Smooth muscle cell (in vitro differentiated cells): Measurements from ENCODE around the gene THBS3. TPM values are rescaled to one million over a fixed set of nuclear protein-coding genes. Genes with fewer than 3 reads are reported as not detected.
"Not testable (repeated sequence)": the region's sequence is repeated elsewhere in the genome, so short reads cannot be mapped to it uniquely, and the experiment has no call there.

ENCODE experiments used
- DNase-seq: peaks from one replicate; lab custom pipeline; 2025; ENCODE audit not compliant: unreplicated experiment; lab: John Stamatoyannopoulos, UW
- H2AFZ ChIP-seq: fragments of 200-600 bp; sonication (generic); 2 replicates; pipeline ENCODE4 v1.6.0; 2016; ENCODE audit warnings: antibody characterized with exemption, low read depth, mild to moderate bottlenecking
- H3F3A ChIP-seq: fragments of 200-600 bp; sonication (generic); 2 replicates; pipeline ENCODE4 v1.6.0; 2017; ENCODE audit warnings: antibody characterized with exemption, low read depth
- H3K27ac ChIP-seq: fragments of 200-600 bp; sonication (generic); 2 replicates; pipeline ENCODE4 v1.5.1; 2016; ENCODE audit warnings: low read depth, mild to moderate bottlenecking
- H3K27me3 ChIP-seq: fragments of 200-600 bp; sonication (generic); 2 replicates; pipeline ENCODE4 v1.6.1; 2016; ENCODE audit warnings: low read depth, mild to moderate bottlenecking
- H3K36me3 ChIP-seq: fragments of 200-600 bp; sonication (generic); 2 replicates; pipeline ENCODE4 v1.5.1; 2016; ENCODE audit warnings: low read depth
- H3K4me1 ChIP-seq: fragments of 200-600 bp; sonication (generic); 2 replicates; pipeline ENCODE4 v1.5.1; 2016; ENCODE audit warnings: low read depth
- H3K4me2 ChIP-seq: fragments of 200-600 bp; sonication (generic); 2 replicates; pipeline ENCODE4 v1.6.0; 2016; ENCODE audit warnings: mild to moderate bottlenecking
- H3K4me3 ChIP-seq: fragments of 200-600 bp; sonication (generic); 2 replicates; pipeline ENCODE4 v1.5.1; 2016; ENCODE audit warnings: mild to moderate bottlenecking
- H3K79me2 ChIP-seq: fragments of 200-600 bp; sonication (generic); 2 replicates; pipeline ENCODE4 v1.6.0; 2016; ENCODE audit warnings: low read depth, mild to moderate bottlenecking
- H3K9ac ChIP-seq: fragments of 200-600 bp; sonication (generic); 2 replicates; pipeline ENCODE4 v1.6.0; 2016; ENCODE audit warnings: low read depth
- H3K9me3 ChIP-seq: fragments of 200-600 bp; sonication (generic); replicated peaks from 2 replicates; pipeline ENCODE4 v1.5.1; 2016; ENCODE audit warnings: low read depth
- H4K20me1 ChIP-seq: fragments of 200-600 bp; sonication (generic); 2 replicates; pipeline ENCODE4 v1.6.0; 2016; ENCODE audit warnings: low read depth
- WGBS: methylation state at CpG from one replicate; pipeline ENCODE4 v1.1.7; 2016; ENCODE audit warnings: low lambda C conversion rate; 5-methylcytosine and 5-hydroxymethylcytosine counted together
- polyA plus RNA-seq: library from polyadenylated mRNA; unstranded; fragments of >200 nt; fragmentation: Nextera tagmentation; extraction: Ambion mirVana; gene quantifications from 2 replicates; pipeline ENCODE4 v1.2.1, GENCODE V29; 2016
- total RNA-seq: library from RNA; depleted of rRNA; stranded (reverse); fragments of >200 nt; gene quantifications from 2 replicates; pipeline ENCODE4 v1.2.3, GENCODE V29; 2014
- TF ChIP-seq, protein P1 (sequence below): fragments of 200-600 bp; sonication (generic); IDR thresholded peaks from 2 replicates; pipeline ENCODE4 v1.5.1; 2017; ENCODE audit warnings: borderline replicate concordance, mild to moderate bottlenecking, antibody characterized with exemption; ENCODE audit not compliant: insufficient read depth, poor library complexity, severe bottlenecking

The THBS3 gene
- total and polyA plus RNA-seq, 2 experiments from 2014 or later: 20.1 to 28.5 TPM

DNA sequence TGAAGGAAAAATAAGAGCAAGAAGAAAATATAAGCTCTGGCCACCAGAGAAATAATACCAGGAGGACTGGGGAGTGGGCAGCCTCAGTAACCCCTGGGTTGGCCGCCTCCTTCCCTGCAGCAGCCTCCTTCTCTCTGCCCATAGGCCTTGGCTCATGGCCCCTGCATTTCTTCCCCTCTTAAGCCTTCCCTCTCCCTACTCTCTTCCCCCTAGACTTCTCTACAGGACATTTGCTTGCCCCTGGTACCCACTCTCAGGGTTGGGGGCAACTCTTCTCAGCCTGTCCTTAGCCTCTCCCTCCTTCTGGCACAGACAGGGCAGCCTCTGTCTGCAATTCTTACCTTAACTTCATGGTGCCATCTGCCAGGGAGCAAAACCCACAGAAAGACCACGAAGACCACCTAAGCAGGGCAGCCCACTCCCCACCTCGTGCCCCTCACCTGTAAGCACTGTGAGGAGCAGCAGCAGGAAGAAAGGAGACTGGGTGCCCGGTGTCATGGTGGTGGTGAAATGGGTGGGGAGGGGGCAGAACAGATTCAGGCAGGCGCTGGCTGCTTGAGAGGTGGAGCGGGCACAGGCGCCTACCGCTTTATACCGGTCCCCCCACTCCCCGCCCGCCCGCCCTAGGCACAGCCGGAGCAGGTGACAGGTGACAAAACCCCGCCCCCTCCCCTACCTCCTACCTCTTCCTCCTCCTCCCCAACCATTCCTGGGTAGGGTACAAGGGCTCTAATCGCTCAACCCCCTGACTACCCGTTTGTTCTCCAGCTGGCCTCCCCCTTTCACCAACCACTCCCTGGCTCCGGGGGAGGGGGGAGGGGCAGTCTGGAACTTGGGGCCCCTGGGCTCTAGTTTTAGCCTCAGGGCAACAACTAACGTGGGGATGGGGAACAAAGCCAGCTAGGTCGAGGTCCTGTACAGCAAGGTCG, 15.1 kb downstream of the THBS3 start:
- H2AFZ ChIP-seq: peak overlapping the region; percentile 71
- H3K27me3 ChIP-seq: no peaks in the 10 kb centered on the region
- TF ChIP-seq, protein P1, sequence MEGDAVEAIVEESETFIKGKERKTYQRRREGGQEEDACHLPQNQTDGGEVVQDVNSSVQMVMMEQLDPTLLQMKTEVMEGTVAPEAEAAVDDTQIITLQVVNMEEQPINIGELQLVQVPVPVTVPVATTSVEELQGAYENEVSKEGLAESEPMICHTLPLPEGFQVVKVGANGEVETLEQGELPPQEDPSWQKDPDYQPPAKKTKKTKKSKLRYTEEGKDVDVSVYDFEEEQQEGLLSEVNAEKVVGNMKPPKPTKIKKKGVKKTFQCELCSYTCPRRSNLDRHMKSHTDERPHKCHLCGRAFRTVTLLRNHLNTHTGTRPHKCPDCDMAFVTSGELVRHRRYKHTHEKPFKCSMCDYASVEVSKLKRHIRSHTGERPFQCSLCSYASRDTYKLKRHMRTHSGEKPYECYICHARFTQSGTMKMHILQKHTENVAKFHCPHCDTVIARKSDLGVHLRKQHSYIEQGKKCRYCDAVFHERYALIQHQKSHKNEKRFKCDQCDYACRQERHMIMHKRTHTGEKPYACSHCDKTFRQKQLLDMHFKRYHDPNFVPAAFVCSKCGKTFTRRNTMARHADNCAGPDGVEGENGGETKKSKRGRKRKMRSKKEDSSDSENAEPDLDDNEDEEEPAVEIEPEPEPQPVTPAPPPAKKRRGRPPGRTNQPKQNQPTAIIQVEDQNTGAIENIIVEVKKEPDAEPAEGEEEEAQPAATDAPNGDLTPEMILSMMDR: no peak
- H3K4me2 ChIP-seq: peak overlapping the region; percentile 88
- peaks cover 18% of the 10 kb centered on the region for H3K4me1 ChIP-seq
- 32% methylated on average over 8 of the region's 20 CpGs for WGBS
- H3K4me3 ChIP-seq: peak overlapping the region; percentile 58
- no peaks in the 10 kb centered on the region for H3K36me3 ChIP-seq
- no peak for DNase-seq
- peak overlapping the region; percentile 80 for H3K27ac ChIP-seq
- H3F3A ChIP-seq: peaks cover 3% of the 10 kb centered on the region
- peak overlapping the region; percentile 43 for H3K9ac ChIP-seq
- H4K20me1 ChIP-seq: no peaks in the 10 kb centered on the region
- H3K9me3 ChIP-seq: no peaks in the 10 kb centered on the region
- no peaks in the 10 kb centered on the region for H3K79me2 ChIP-seq

DNA sequence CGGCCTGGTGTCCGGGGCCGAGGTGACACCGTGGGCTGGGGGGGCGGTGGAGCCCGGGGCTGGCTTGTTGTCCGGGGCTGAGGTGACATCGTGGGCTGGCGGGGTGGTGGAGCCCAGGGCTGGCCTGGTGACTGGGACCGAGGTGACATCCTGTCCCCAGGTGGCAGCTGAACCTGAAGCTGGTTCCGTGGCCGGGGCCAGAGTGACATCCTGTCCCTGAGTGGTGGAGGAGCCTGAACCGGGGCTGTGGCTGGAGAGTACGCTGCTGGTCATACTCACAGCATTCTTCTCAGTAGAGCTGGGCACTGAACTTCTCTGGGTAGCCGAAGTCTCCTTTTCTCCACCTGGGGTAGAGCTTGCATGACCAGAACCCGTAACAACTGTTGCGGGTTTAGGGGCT, 15.8 kb downstream of the THBS3 start:
- 96% methylated on average over 8 of the region's 17 CpGs for WGBS
- TF ChIP-seq, protein P1: no peak
- H3K27me3 ChIP-seq: no peaks in the 10 kb centered on the region
- peaks cover 15% of the 10 kb centered on the region for H3K4me1 ChIP-seq
- H3K9me3 ChIP-seq: no peaks in the 10 kb centered on the region
- no peak overlapping the region for H3K27ac ChIP-seq
- H3K9ac ChIP-seq: no peak overlapping the region
- DNase-seq: no peak
- H4K20me1 ChIP-seq: no peaks in the 10 kb centered on the region
- H3K36me3 ChIP-seq: no peaks in the 10 kb centered on the region
- H3K4me3 ChIP-seq: no peak overlapping the region
- H3F3A ChIP-seq: peaks cover 3% of the 10 kb centered on the region
- no peak overlapping the region for H2AFZ ChIP-seq
- H3K79me2 ChIP-seq: no peaks in the 10 kb centered on the region
- H3K4me2 ChIP-seq: no peak overlapping the region

DNA sequence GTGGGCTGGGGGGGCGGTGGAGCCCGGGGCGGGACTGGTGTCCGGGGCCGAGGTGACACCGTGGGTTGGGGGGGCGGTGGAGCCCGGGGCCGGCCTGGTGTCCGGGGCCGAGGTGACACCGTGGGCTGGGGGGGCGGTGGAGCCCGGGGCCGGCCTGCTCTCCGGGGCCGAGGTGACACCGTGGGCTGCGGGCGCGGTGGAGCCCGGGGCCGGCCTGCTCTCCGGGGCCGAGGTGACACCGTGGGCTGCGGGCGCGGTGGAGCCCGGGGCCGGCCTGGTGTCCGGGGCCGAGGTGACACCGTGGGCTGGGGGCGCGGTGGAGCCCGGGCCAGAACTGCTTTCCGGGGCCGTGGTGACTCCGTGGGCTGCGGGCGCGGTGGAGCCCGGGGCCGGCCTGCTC, 17.8 kb downstream of the THBS3 start:
- not testable (repeated sequence) for H3K9me3 ChIP-seq, H3K4me3 ChIP-seq, H2AFZ ChIP-seq, H3K36me3 ChIP-seq, DNase-seq, H3K27ac ChIP-seq, H3K27me3 ChIP-seq, H3K4me2 ChIP-seq, H3K9ac ChIP-seq, H3K4me1 ChIP-seq, H3F3A ChIP-seq, H3K79me2 ChIP-seq, H4K20me1 ChIP-seq
- 96% methylated on average over 25 of the region's 45 CpGs for WGBS

DNA sequence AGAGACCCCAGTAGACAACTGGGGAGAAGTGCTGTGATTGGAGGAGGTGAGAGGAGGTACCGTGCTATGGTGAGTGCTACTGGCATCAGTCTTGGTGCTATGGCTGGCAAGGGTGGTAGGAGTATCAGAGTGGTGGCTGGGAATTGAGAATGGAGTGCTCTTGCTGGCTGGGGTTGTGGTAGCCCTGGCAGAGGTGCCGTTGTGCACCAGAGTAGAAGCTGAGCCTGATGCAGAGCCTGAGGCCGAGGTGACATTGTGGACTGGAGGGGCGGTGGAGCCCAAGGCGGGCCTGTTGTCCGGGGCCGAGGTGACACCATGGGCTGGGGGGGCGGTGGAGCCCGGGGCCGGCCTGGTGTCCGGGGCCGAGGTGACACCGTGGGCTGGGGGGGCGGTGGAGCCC, 19.4 kb downstream of the THBS3 start:
- no peak for DNase-seq
- TF ChIP-seq, protein P1: no peak
- Histone ChIP-seq H3K79me2 (no peaks in the 10 kb centered on the region), H3F3A (no peaks in the 10 kb centered on the region), H3K27me3 (no peaks in the 10 kb centered on the region), H3K4me3 (no peak overlapping the region), H2AFZ (no peak overlapping the region), H4K20me1 (no peaks in the 10 kb centered on the region), H3K4me1 (peaks cover 4% of the 10 kb centered on the region), H3K9ac (no peak overlapping the region), H3K36me3 (no peaks in the 10 kb centered on the region), H3K4me2 (no peak overlapping the region), H3K9me3 (no peaks in the 10 kb centered on the region), H3K27ac (no peak overlapping the region)
- WGBS: 95% methylated on average over 3 of the region's 14 CpGs
